Stimulated activated CD4-positive, alpha-beta T cell treated with anti-CD3 and anti-CD28 coated beads, Interleukin-4, amount 100 ng/mL, for 1 hour (primary cell): ENCODE measurements around the gene NPFF.

Experiments
- DNase-seq: peaks from one replicate; pipeline ENCODE4 v3.0.0-alpha.2; 2020

The NPFF gene

GRCh38 chr12:53513712-53514410 lies 6.6 kb upstream of the NPFF start:
- no peak for DNase-seq

GRCh38 chr12:53510181-53510812 lies 3.0 kb upstream of the NPFF start:
- no peak for DNase-seq

- peak; percentile 82 for DNase-seq
Measured at GRCh38 chr12:53508534-53509170, 1.4 kb upstream of the NPFF start.

- no peak for DNase-seq
Measured at GRCh38 chr12:53507603-53507885, 260 bp upstream of the NPFF start.

GRCh38 chr12:53506450-53506785 lies 866 bp downstream of the NPFF start:
- no peak for DNase-seq

- no peak for DNase-seq
Measured at GRCh38 chr12:53505555-53506449, 1.5 kb downstream of the NPFF start.

GRCh38 chr12:53505086-53505485 lies 2.2 kb downstream of the NPFF start:
- no peak for DNase-seq

- no peak for DNase-seq
Measured at GRCh38 chr12:53504004-53504920, 3.0 kb downstream of the NPFF start.

- DNase-seq: no peak
Measured at GRCh38 chr12:53502983-53503728, 4.1 kb downstream of the NPFF start.

- no peak for DNase-seq
Measured at GRCh38 chr12:53502331-53502730, 5.0 kb downstream of the NPFF start.

- no peak for DNase-seq
Measured at GRCh38 chr12:53501615-53502181, 5.6 kb downstream of the NPFF start.

- peak; percentile 95 for DNase-seq
Measured at GRCh38 chr12:53500776-53501614, 6.3 kb downstream of the NPFF start, which contains the start of gene TARBP2. TSS of gene TARBP2 (plus strand) at chr12:53501283. CDS start at chr12:53501409, 126 bp downstream.

GRCh38 chr12:53500142-53500775 lies 7.0 kb downstream of the NPFF start:
- DNase-seq: no peak

- DNase-seq: peak; percentile 65
Measured at GRCh38 chr12:53499266-53500141, 7.8 kb downstream of the NPFF start, which contains the start of gene MAP3K12. TSS of gene MAP3K12 (minus strand) at chr12:53499458. CDS start at chr12:53487391, 12,067 bp downstream.

GRCh38 chr12:53498235-53498630 lies 9.1 kb downstream of the NPFF start:
- DNase-seq: no peak

GRCh38 chr12:53497461-53497860 lies 9.8 kb downstream of the NPFF start:
- no peak for DNase-seq

- DNase-seq: no peak
Measured at GRCh38 chr12:53496752-53497032, 10.6 kb downstream of the NPFF start.

GRCh38 chr12:53495903-53496751 lies 11.2 kb downstream of the NPFF start:
- DNase-seq: no peak
